AG20443 (cell line): ENCODE data around the gene NDUFS7.

Experiments used
- DNase-seq: peaks from one replicate; pipeline ENCODE4 v3.0.0; 2012; ENCODE audit warnings: low spot score, mixed read lengths

The NDUFS7 gene

DNA sequence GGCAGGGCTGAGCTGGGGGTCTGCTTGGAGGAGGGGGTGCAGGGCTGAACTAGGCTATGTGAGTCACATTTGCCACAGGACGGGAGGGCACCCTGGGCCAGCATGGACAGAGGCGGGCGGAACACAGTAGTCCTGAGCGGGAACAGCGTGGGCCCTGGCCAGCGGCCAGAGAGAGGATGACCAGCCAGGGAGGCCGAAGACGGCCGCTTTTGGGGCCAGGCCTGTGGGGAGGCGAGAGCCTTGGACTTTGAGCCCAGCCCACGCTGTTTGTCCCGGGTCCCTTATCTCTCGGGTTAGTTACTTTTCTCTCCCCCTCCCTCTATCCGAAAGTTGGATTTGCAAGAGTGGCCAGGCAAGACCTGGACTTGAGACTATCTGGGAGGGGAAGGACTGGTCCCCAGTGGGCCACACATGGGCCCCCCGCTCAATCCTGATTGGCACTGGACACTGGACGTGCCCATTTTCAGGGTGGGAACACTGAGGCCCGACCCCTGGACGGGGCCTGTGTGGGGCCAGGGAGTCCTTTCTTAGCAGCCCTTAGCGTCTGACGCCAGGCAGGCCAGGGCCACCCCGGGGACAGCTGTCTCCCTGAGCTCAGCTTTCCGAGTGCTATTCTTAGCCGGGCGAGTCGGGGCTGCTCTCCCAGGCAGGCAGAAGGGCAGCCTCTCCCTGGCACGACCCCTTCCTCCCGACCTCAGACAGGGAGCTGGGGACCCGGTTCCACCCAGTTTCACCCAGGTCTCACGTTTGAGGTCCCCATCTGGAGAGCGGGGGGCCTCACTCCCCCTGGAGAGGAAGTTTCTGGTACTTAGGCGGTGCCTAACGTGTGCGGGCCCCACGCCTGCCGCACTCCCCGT is 16.8 kb downstream of the NDUFS7 start:
- DNase-seq, result peak; percentile 57

- peak; percentile 88 for DNase-seq
These were observed 17.6 kb downstream of the NDUFS7 start, which contains the start of gene GAMT for GRCh38 chr19:1401138-1401888. Gene GAMT, minus strand, starts transcription at chr19:1401542. Its CDS starts 66 bp downstream, at chr19:1401476.

- no peak for DNase-seq
These were observed 18.1 kb downstream of the NDUFS7 start for GRCh38 chr19:1401889-1402217.

- DNase-seq, result no peak
These were observed 18.8 kb downstream of the NDUFS7 start for GRCh38 chr19:1402411-1403070.

- peak; percentile 98 for DNase-seq
These were observed 23.2 kb downstream of the NDUFS7 start for GRCh38 chr19:1406774-1407527.

DNA sequence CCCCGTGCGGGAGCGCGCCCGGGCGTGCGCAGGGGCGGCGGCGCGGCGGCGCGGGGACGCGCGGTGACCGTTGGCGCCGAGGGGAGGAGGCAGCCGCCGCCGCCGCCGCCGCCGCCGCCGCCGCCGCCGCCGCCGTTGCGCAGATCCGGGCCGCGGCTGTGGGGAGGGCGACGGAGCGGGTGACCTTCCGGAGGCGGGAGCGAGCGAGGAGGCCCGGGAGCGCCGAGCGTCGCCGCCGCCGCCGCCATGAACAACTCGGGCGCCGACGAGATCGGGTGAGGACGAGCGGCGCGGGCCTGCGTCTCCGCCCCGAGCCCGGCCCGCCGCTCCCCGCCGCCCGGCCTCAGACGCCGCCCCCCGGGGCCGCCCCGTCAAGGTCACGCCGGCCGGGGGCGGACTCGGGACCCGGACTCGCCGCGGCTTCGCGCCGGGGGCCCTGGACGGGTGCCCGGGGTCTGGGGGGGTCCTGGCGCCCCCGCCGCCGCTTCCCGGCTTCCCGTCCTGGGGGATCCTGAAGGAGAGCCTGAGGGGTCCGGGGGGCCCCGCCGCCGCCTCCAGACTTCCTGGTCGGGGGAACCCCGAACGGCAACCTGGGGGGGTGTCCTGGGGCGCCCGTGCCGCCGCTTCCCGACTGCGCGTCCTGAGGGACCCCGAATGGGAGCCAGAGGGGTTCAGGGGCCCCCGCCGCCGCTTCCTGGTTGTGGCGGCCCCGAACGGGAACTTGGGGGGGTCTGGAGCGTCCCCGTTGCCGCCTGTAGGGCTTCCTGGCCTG is 24.0 kb downstream of the NDUFS7 start, which contains the start of gene DAZAP1:
Gene DAZAP1 (plus strand): TSS at position 59 of the 772 bp plus-strand sequence. CDS start 188 bp downstream, at position 247.
- peak; percentile 68 for DNase-seq

DNA sequence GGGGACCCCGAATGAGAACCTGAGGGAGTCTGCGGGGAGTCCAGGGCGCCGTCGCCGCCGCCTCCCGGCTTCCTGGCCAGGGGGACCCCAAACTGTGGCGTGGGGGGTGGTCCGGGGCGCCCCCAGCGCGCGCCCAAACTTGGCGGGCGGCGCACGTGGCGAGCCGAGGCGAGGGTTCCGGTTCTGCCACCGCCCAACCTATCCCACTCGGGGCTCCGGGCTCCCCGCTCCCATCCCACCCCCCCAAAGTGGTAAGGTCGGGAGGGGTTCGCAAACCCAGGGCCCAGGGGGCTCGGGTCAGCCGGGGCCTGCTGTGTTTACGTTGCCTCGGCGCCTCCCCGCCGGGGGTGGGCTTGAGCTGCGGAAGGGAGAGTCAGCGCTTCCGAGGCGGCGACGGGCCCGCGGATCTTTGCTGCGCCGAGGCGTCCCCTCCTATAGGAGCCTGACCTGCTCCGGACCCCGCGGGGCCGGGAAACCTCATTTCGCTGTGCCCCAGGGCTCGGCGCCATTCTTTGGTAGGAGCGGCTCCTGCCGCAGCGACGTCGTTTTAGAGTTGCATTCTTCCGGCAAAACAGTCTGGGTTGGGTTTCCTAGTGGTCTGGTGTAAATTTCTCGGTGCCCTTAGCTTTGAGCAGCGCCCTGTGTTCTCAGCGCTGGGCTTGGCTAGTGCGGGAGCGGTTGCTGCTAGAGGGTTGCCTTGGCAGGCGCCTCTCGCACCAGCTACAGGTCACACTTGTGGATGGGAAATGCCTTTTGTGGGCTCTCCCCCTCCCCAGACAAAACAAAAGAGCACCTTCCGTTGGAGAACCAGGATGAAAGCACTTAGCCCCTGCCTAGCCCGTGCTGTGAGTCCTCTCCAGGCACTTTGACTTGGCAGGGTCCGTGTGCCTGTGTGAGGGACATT is 24.8 kb downstream of the NDUFS7 start:
- peak; percentile 55 for DNase-seq

GRCh38 chr19:1409204-1410005 is 25.7 kb downstream of the NDUFS7 start:
- DNase-seq, result no peak

- DNase-seq, result no peak
These were observed 26.6 kb downstream of the NDUFS7 start for GRCh38 chr19:1410136-1410786.

GRCh38 chr19:1410789-1411188 is 27.1 kb downstream of the NDUFS7 start:
- DNase-seq, result no peak

- peak; percentile 58 for DNase-seq
These were observed 27.8 kb downstream of the NDUFS7 start for GRCh38 chr19:1411255-1412191.

DNA sequence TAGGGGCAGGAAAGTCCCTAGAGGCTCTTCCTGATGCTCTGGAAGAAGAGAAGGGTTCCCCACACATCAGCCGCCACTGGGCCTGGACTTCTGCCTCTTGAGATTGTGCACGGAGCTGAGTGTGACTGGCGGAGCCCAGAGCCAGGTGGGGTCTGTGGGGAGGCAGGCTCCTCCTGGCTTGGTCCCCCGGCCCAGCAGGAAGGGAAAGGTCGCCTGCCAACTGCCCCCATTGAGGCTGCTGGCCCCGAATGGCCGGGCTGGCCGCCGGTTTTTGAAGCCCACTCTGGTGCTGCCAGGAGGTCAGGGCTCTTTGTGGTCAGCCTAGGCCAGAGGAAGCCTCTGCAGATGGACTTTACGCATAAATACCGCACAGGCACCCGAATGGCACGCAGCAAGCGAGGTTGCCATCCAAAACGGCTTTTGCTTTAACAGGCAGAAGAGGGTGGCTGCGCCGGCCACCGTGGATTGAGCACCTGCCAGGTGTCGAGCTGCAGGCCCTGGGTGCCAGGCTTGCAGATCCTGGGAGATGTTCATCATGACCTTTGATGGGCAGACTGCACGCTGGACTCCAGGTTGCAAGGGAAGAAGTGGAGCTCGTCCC is 28.7 kb downstream of the NDUFS7 start:
- no peak for DNase-seq

- DNase-seq, result no peak
These were observed 29.5 kb downstream of the NDUFS7 start for GRCh38 chr19:1412995-1413800.

DNA sequence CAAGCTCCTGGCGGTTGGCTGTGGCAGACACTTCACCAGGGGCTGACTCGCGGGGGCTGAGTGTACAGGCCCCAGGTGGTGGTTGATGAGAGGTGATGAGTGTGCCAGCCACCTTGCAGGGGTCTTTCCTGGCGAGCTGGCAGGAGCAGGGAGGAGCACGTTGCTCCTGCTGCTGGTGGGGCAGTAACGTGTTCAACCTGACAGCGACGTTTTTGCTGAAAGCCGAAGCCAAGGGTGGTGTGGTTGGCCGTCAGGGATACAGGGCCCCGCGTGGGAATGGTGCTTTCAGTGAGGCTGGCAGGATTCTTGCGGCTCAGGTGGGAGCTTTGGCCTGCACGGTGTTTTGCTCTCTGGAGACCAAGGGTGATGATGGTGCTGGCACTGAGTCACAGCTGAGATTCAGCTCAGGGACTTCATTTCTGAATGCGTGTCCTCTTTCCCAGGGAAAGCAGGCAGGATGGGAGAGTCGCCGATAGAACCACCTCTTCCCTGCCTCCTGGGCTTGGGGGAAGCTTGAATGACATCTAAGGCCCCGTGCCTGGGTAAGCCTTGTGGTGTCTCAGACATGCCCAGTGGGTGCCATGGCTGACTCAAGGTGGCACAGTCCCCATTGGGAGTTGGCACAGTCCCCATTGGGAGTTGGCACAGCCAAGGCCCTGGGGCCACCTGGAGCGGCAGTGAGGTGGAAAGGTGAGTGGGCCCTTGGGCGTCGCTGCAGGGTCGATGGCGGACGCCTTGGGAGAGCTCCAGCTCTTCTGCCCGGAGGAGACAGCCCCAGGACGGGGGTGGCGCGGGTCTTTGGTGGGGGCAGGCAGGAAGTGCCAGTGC is 32.5 kb downstream of the NDUFS7 start:
- DNase-seq, result no peak

DNA sequence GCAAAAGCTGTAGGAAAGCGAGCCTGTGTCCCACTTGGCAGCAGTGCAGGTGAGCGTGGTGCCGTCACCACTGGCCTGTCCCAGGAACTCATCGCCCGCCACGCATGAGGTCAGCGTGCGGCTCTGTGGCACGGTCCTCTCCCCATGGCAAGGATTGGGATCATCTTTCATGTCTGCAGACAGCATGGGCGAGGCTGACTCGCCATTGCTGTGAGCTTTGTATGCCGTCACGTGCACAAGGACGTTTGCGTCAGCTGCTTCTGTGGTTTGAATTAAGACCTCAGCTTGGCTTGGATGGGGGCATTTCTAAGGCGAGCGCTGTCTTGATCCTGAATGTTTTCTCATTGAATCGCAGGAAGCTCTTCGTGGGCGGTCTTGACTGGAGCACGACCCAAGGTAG is 33.4 kb downstream of the NDUFS7 start:
- DNase-seq, result no peak
